MV-4-11 (cell line): ENCODE data around the gene JAKMIP3.

ENCODE experiments used
- DNase-seq: peaks from one replicate; lab custom pipeline; 2025; lab: John Stamatoyannopoulos, UW

JAKMIP3 gene

GRCh38 chr10:132044803-132045202, 20.9 kb upstream of the JAKMIP3 start:
- no peak for DNase-seq

- DNase-seq: no peak
These were observed 20.4 kb upstream of the JAKMIP3 start for GRCh38 chr10:132045324-132045723.

GRCh38 chr10:132047575-132048293, 18.0 kb upstream of the JAKMIP3 start:
- DNase-seq: no peak

- DNase-seq: no peak
These were observed 17.5 kb upstream of the JAKMIP3 start for GRCh38 chr10:132048294-132048667.

- no peak for DNase-seq
These were observed 15.6 kb upstream of the JAKMIP3 start for GRCh38 chr10:132050191-132050590.

- no peak for DNase-seq
These were observed 13.6 kb upstream of the JAKMIP3 start for GRCh38 chr10:132052124-132052523.

GRCh38 chr10:132054564-132054963, 11.2 kb upstream of the JAKMIP3 start:
- no peak for DNase-seq

- no peak for DNase-seq
These were observed 10.1 kb upstream of the JAKMIP3 start for GRCh38 chr10:132055616-132056015.

- DNase-seq: no peak
These were observed 9.1 kb upstream of the JAKMIP3 start for GRCh38 chr10:132056663-132057062.

- no peak for DNase-seq
These were observed 8.5 kb upstream of the JAKMIP3 start for GRCh38 chr10:132057191-132057681.

- DNase-seq: no peak
These were observed 7.5 kb upstream of the JAKMIP3 start for GRCh38 chr10:132058111-132058745.

GRCh38 chr10:132058793-132059759, 6.7 kb upstream of the JAKMIP3 start:
- no peak for DNase-seq

- DNase-seq: no peak
These were observed 5.8 kb upstream of the JAKMIP3 start for GRCh38 chr10:132059760-132060508.

GRCh38 chr10:132061030-132061429, 4.7 kb upstream of the JAKMIP3 start:
- no peak for DNase-seq

- no peak for DNase-seq
These were observed 4.3 kb upstream of the JAKMIP3 start for GRCh38 chr10:132061465-132061864.

GRCh38 chr10:132062116-132062515, 3.6 kb upstream of the JAKMIP3 start:
- DNase-seq: no peak

- DNase-seq: no peak
These were observed 2.9 kb upstream of the JAKMIP3 start for GRCh38 chr10:132062641-132063390.

- no peak for DNase-seq
These were observed 2.3 kb upstream of the JAKMIP3 start for GRCh38 chr10:132063432-132063831.

- no peak for DNase-seq
These were observed 1.5 kb upstream of the JAKMIP3 start for GRCh38 chr10:132064082-132064755.

GRCh38 chr10:132064771-132065437, 842 bp upstream of the JAKMIP3 start:
- DNase-seq: no peak
